SK-N-SH (cell line): ENCODE data around the gene CYP1B1.

Source experiments
- CTCF ChIP-seq: fragments of 200-600 bp; sonication (generic); IDR thresholded peaks from 2 replicates; pipeline ENCODE4 v1.6.1; 2017; ENCODE audit warnings: antibody characterized with exemption, mild to moderate bottlenecking, moderate library complexity
- EZH2phosphoT487 ChIP-seq: fragments of 200-600 bp; sonication (generic); IDR thresholded peaks from 2 replicates; pipeline ENCODE4 v1.6.1; 2017; ENCODE audit warnings: low read depth, mixed run types, mild to moderate bottlenecking, antibody characterized with exemption, moderate library complexity, borderline replicate concordance
- FOSL2 ChIP-seq: IDR thresholded peaks from 2 replicates; pipeline ENCODE4 v1.4.0; 2012; ENCODE audit warnings: low read depth, mild to moderate bottlenecking, moderate library complexity, borderline replicate concordance
- GABPA ChIP-seq: IDR thresholded peaks from 2 replicates; pipeline ENCODE4 v1.4.0; 2012; ENCODE audit warnings: low read depth, mild to moderate bottlenecking
- NFIC ChIP-seq: IDR thresholded peaks from 2 replicates; pipeline ENCODE4 v1.4.0; 2012; ENCODE audit warnings: borderline replicate concordance
- POLR2AphosphoS5 ChIP-seq: IDR thresholded peaks from 2 replicates; pipeline ENCODE4 v1.6.1; 2012; ENCODE audit warnings: low read depth, low read length
- RAD21 ChIP-seq: IDR thresholded peaks from 2 replicates; pipeline ENCODE4 v1.6.1; 2012; ENCODE audit warnings: mild to moderate bottlenecking, low read length
- REST ChIP-seq: IDR thresholded peaks from 2 replicates; pipeline ENCODE4 v1.6.1; 2012; ENCODE audit warnings: mild to moderate bottlenecking, low read depth, low read length, moderate library complexity
- RFX5 ChIP-seq: IDR thresholded peaks from 2 replicates; pipeline ENCODE4 v1.6.1; 2012; ENCODE audit warnings: mild to moderate bottlenecking, improper control_type of control experiment, low read length
- SIN3A ChIP-seq: IDR thresholded peaks from 2 replicates; pipeline ENCODE4 v1.6.1; 2012; ENCODE audit warnings: low read depth, mild to moderate bottlenecking, low read length, moderate library complexity, borderline replicate concordance
- SMC3 ChIP-seq: IDR thresholded peaks from 2 replicates; pipeline ENCODE4 v1.6.1; 2012; ENCODE audit warnings: low read depth, low read length, improper control_type of control experiment
- TCF12 ChIP-seq: IDR thresholded peaks from 2 replicates; pipeline ENCODE4 v1.4.0; 2012
- USF2 ChIP-seq: fragments of 150-350 bp; IDR thresholded peaks from 2 replicates; pipeline ENCODE4 v1.6.1; 2017; ENCODE audit warnings: antibody characterized with exemption, low read length, low read depth, borderline replicate concordance
- YY1 ChIP-seq: IDR thresholded peaks from 2 replicates; pipeline ENCODE4 v1.4.0; 2012; ENCODE audit warnings: low read depth, mild to moderate bottlenecking

- TF ChIP-seq CTCF (no peak), TCF12 (no peak), NFIC (no peak), POLR2AphosphoS5 (no peak), SIN3A (no peak), REST (no peak), GABPA (no peak), RAD21 (0 out of 2 replicates have a peak, but pooled peaks have one; percentile 1), EZH2phosphoT487 (no peak), YY1 (no peak), RFX5 (no peak), USF2 (no peak), FOSL2 (no peak), SMC3 (no peak)
These were observed 31.9 kb upstream of the CYP1B1 start for GRCh38 chr2:38107738-38108410.
